ENCODE data around the gene NFAM1.

Gene NFAM1

DNA sequence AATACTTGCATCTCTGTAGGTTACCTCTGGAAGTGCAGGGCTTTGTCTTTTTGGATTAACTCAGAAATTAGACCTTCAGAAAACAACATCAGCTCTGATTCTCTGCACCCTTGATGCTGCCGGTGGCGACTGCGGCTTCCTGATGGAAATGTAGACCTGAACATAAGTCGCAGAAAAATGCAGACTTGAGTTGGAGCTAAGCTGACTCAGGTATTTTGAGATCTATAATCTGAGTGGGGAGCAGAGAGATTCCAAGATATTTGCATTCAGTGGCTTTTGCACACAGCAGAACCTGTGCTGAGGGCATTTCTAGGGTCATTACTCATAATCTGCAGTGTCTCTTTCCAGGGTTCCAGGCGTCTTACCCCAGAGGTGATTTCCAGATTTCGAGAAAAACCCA is 18.7 kb upstream of the NFAM1 start:
- H3K36me3 ChIP-seq (ENCODE audit: insufficient read depth, low read length), result no peaks in the 10 kb centered on the region

DNA sequence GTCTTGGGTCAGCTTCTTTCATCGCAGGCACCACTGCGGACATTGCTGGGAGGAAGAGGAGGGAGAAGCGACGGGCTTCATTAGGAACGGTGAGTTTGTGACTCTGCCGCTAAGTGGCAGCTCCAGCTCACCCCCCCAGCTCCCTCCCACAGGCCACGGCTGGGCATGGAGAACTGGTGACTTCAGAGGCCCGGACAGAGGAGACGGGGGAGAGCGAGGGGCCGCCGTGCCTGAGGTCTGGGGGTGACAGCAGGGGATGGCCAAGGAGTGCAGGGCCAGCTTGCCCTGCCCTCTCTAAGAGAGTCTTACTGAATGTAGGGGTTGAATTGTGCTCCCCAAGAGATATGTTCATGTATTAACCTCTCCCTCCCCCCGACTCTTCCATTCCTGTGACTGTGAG is 13.9 kb upstream of the NFAM1 start:
- Histone ChIP-seq H3K4me1 (ENCODE audit: insufficient read depth, low read length) (peaks cover 12% of the 10 kb centered on the region; the same call in 1 of the 2 replicates), H3K9me3 (ENCODE audit: control insufficient read depth, insufficient read depth, low read length) (no peaks in the 10 kb centered on the region), H3K36me3 (ENCODE audit: insufficient read depth, low read length) (no peaks in the 10 kb centered on the region), H3K9ac (ENCODE audit: low read depth, low read length) (no peak overlapping the region)

More for the DNA sequence above, 18.7 kb upstream of the NFAM1 start:
- Histone ChIP-seq H3K9me3 (ENCODE audit: control insufficient read depth, insufficient read depth, low read length) (no peaks in the 10 kb centered on the region), H3K4me1 (ENCODE audit: insufficient read depth, low read length) (no peaks in the 10 kb centered on the region), H3K9ac (ENCODE audit: low read depth, low read length) (no peak overlapping the region)

DNA sequence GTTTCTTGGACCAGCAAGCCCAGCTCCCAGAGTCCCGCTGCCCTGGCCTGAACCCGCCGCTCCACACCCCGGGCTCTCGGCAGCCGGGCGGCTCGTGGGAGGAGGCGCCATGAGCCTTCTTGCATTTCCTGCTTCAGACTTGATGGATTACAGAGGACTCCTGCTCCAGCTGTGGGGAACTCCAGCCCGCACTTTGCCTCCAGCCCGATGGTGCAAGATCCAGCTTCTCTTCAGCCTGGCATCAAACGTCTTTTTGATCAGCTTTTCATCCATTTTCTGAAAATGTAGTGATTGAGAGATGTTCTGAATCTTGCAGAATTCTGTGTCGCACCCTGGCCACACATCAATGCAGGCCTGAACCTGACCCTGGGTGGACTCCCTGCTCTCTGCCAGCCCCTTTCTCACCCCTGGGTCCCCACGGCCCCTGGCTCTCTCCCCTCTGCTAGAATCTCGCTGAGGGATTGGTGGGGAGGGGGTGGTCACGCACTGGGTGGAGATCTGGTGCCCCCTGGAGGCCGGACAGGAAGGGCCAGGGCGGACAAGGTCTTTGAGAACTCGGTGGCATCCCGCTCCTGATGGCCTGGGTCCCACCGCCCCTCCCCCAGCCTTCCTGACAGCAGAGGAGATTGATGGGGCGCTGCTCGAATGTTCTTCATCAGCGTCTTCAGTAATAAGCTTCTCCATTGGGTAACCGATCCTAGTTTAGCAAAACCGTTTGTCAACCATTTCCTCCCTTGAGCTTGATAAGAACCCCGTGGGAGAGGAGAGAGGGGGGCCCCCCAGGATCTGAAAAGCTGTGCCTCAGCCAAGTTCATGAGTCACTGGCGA is 12.1 kb upstream of the NFAM1 start:
- Histone ChIP-seq H3K36me3 (ENCODE audit: insufficient read depth, low read length) (no peaks in the 10 kb centered on the region), H3K9ac (ENCODE audit: low read depth, low read length) (peak overlapping the region; percentile 49), H3K9me3 (ENCODE audit: control insufficient read depth, insufficient read depth, low read length) (no peaks in the 10 kb centered on the region), H3K4me1 (ENCODE audit: insufficient read depth, low read length) (peaks cover 25% of the 10 kb centered on the region; the same call in 1 of the 2 replicates)

DNA sequence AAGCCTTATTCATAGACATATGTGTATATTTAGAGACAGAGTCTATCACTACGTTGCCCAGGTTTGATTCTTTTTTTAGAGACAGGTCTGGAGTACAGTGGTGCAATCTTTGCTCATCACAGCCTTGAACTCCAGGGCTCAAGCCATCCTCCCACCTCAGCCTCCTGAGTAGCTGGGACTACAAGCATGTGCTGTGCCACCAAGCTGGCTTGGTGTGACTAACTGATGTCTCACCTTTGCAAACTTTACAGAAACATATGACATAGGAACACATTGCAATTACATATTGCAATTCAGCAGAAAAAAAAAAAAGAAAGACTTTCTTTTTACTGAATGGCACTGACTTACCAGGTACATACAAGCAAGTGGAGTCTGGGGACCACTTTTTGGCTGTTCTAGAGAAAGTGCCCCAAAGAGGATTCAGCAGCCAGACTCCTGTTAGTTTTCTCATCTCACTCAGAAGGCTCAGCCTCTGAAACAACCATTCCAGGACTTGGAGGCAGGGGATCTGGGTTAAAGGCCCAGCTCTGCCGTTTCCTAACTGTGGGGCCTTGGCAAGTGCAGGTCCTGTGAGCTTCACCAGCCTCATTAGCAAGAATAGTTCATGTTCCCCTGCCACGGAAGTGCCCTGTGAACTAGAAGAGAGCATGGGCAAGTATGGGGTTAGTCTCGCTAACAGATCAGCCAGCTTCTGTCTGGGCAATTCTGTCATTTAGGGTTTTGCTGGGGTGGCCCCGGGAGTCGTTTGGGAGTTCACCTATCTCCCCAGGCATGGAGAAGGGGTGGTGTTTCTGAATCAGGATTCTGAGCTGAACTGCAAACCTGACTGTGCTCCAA is 11.3 kb upstream of the NFAM1 start:
- peaks cover 27% of the 10 kb centered on the region; the same call in 1 of the 2 replicates for H3K4me1 ChIP-seq (ENCODE audit: insufficient read depth, low read length)
- no peaks in the 10 kb centered on the region for H3K36me3 ChIP-seq (ENCODE audit: insufficient read depth, low read length)
- H3K9me3 ChIP-seq (ENCODE audit: control insufficient read depth, insufficient read depth, low read length), result no peaks in the 10 kb centered on the region
- H3K9ac ChIP-seq (ENCODE audit: low read depth, low read length), result peak overlapping the region; percentile 49

DNA sequence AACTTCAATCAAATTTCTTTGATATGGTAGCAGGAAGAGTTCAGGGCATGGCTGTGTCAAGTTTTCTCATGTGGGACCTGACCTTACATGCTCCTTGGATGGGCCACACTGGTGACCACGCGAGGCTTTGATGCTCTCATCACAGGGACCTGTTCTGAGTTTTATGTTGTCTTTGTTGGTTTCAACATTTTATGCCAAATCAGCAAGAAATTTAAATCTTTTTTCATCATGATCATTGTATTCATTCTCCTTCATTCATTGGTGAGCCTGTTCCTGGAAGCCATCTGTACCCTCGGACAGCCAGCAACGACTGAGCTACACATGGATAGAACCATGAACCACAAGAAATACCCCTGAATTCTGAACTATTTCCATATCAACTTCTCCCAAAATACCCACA is 10.5 kb upstream of the NFAM1 start:
- Histone ChIP-seq H3K4me1 (ENCODE audit: insufficient read depth, low read length) (peaks cover 27% of the 10 kb centered on the region; the same call in 1 of the 2 replicates), H3K9ac (ENCODE audit: low read depth, low read length) (no peak overlapping the region)

DNA sequence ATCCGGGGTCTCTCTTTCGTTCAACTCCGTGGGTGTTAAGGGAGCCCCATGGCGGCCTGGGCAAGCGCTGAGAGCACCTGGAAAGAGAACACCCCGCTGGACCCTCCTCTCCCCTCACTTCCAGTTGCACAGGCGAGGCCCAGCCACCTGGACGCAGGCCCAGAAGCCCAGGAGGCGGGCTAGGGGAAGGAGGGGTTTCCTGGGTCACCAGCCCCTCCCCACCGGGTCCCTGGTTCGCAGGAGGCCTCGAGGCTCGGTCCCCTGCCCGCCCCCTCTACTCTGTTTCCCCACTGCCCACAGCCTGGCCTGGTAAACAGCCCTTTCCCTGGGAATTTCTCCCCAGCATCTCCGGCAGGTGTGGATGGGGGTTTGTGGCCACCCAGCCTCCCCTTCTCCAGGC is 8.5 kb upstream of the NFAM1 start:
- Histone ChIP-seq H3K9ac (ENCODE audit: low read depth, low read length) (no peak overlapping the region), H3K4me1 (ENCODE audit: insufficient read depth, low read length) (peaks cover 27% of the 10 kb centered on the region; the same call in 1 of the 2 replicates), H3K9me3 (ENCODE audit: control insufficient read depth, insufficient read depth, low read length) (no peaks in the 10 kb centered on the region), H3K36me3 (ENCODE audit: insufficient read depth, low read length) (no peaks in the 10 kb centered on the region)

More for the DNA sequence above, 10.5 kb upstream of the NFAM1 start:
- no peaks in the 10 kb centered on the region for H3K9me3 ChIP-seq (ENCODE audit: control insufficient read depth, insufficient read depth, low read length)
- no peaks in the 10 kb centered on the region for H3K36me3 ChIP-seq (ENCODE audit: insufficient read depth, low read length)

DNA sequence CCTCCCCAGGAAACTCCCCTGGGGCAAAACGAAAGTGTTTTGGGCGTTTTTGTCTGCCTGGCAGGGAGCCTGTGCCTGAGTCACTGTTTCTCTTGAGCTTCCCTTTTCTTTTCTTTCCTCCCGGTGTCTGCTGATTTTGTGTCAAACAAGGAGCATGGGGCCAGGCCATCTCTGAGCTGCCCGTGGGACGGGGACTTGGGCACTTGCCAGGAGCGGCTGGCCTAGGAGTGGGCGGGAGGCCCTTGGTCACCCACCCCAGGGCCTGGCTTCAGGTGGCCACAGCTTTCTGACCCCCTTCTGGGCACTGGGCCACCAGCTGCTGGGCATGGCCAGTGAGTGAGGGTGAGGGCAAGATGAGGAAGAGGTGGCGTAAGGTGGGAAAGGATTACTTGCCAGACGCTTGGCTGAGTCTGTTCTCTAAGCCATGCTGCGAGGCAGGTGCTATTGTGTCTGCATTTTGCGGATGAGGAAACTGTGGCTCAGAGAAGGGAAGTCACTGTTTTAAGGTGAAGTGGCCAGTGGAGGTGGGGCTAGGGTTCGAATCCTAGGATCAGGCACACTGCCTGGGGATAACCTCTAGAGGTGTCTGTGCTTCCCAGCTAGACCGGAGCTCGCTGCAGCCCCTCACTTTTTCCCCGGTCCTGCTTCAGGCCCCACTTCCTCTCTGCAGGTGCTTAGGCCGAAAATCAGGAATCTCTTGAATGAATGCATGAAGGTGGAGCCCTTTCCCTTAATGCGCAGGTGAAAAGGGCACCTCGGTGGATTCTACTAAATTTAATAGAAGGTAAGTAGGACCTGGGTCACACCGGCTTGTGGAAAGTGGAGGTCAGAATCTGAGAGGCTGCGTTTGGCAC is 7.8 kb upstream of the NFAM1 start:
- Histone ChIP-seq H3K4me1 (ENCODE audit: insufficient read depth, low read length) (peaks cover 26% of the 10 kb centered on the region; the same call in 1 of the 2 replicates), H3K36me3 (ENCODE audit: insufficient read depth, low read length) (no peaks in the 10 kb centered on the region), H3K9ac (ENCODE audit: low read depth, low read length) (peak overlapping the region; percentile 22; the same call in 1 of the 2 replicates), H3K9me3 (ENCODE audit: control insufficient read depth, insufficient read depth, low read length) (no peaks in the 10 kb centered on the region)

DNA sequence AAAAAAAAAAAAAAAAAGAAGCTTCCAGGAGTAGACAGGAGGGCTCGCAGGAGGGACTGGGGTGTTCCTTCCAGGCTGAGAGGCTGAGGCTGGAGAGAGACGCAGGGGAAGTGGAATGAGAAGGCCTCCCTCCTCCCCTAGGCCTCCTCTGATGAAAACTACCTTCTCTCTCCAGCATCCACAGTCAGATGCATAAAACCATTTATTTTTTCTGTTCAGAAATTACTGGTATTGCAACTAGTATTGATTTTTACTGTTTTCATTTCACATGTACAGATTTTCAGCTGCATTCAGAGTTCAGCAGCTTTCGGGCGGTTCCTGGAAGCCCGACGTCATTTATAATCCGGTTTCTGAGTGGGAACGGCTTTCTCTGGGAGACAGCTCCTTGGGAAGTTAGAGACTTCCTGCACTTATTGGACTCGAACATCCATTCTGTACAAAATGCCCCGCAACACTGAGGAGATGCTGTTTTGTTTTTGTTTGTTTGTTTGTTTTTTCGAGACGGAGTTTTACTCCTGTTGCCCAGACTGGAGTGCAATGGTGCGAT is 6.9 kb upstream of the NFAM1 start:
- Histone ChIP-seq H3K9ac (ENCODE audit: low read depth, low read length) (no peak overlapping the region), H3K4me1 (ENCODE audit: insufficient read depth, low read length) (peaks cover 21% of the 10 kb centered on the region; the same call in 1 of the 2 replicates), H3K9me3 (ENCODE audit: control insufficient read depth, insufficient read depth, low read length) (no peaks in the 10 kb centered on the region), H3K36me3 (ENCODE audit: insufficient read depth, low read length) (no peaks in the 10 kb centered on the region)

DNA sequence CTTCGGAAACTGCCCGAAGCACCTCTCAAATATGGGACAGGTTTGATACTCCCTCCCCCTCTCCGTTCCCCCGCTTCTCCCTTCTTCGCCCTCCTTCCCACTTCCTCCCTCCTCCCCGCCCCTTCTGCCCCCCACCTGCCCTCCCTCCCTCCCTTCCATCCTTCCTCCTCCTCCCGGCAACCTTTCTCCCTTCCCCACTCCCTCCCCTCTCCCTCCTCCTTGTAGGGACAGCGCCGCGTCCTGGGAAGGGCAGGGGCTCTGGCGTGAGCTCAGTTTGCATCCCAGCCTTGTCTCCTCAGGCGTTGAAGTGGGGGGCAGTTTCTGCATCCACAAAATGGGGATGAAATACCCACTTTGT is 6.1 kb upstream of the NFAM1 start:
- Histone ChIP-seq H3K9me3 (ENCODE audit: control insufficient read depth, insufficient read depth, low read length) (no peaks in the 10 kb centered on the region), H3K9ac (ENCODE audit: low read depth, low read length) (peak overlapping the region; percentile 52; the same call in 1 of the 2 replicates), H3K4me1 (ENCODE audit: insufficient read depth, low read length) (peaks cover 15% of the 10 kb centered on the region; the same call in 1 of the 2 replicates), H3K36me3 (ENCODE audit: insufficient read depth, low read length) (no peaks in the 10 kb centered on the region)

DNA sequence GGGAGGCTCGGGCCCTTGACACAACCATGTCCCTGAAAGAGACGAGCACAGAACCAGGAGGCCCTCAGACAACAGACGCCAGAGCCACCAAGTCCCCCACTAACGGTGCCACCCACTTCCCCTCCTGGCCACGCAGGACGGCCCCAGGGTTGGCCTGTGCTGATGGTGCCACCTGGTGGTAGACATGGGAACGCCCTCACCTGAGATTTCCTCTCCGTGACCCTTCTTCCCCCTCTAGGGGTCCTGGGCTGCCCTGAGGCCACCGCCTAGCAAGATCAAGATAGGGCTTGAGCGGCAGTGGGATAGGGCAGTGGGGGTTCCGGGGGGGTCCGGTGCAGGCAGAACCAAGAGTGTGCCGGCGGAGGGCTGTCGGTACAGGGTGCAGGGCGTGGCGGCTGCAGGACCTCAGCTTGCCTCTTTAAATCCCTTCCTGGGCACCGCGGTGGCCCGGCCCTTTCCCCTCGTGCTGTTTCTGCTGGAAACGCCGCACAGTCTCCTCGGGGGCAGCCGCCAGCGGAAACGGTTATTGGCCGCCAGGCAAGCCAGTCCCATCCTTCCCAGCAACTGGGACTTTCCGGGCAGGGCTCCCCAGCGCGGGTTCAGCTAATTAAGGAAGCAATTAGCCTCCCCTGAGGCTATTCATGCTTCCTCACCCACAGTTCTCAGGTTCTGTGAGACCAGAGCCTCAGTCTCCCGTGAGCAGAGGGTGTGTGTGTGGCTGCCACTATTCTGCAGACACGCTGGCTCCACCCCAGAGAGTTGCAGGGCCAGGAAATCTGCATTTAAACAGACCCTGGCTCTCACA is 5.5 kb upstream of the NFAM1 start:
- no peaks in the 10 kb centered on the region for H3K36me3 ChIP-seq (ENCODE audit: insufficient read depth, low read length)
- no peaks in the 10 kb centered on the region for H3K9me3 ChIP-seq (ENCODE audit: control insufficient read depth, insufficient read depth, low read length)
- peaks cover 15% of the 10 kb centered on the region; the same call in 1 of the 2 replicates for H3K4me1 ChIP-seq (ENCODE audit: insufficient read depth, low read length)
- H3K9ac ChIP-seq (ENCODE audit: low read depth, low read length), result peak overlapping the region; percentile 52; the same call in 1 of the 2 replicates

DNA sequence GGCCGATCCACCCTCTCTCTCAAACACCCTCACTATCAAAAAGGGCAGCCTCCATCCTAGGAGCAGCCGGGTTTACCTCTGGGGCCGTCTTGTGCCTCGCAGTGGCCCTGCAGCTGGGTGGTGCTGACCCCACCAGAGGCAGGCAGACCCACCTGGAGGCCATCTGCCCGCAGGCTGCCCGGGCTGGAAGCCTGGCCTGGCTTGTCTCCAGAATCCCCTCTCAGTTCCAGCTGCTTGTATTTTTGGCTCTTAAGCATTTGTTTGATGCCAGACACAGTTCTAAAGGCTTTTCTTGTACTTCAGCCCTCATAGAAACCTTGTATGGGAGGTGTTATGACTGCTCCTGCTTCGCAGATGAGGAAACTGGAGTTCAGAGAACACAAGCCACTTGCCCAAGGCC is 4.2 kb upstream of the NFAM1 start:
- Histone ChIP-seq H3K4me1 (ENCODE audit: insufficient read depth, low read length) (peaks cover 21% of the 10 kb centered on the region), H3K9me3 (ENCODE audit: control insufficient read depth, insufficient read depth, low read length) (no peaks in the 10 kb centered on the region), H3K36me3 (ENCODE audit: insufficient read depth, low read length) (no peaks in the 10 kb centered on the region), H3K9ac (ENCODE audit: low read depth, low read length) (no peak overlapping the region)

DNA sequence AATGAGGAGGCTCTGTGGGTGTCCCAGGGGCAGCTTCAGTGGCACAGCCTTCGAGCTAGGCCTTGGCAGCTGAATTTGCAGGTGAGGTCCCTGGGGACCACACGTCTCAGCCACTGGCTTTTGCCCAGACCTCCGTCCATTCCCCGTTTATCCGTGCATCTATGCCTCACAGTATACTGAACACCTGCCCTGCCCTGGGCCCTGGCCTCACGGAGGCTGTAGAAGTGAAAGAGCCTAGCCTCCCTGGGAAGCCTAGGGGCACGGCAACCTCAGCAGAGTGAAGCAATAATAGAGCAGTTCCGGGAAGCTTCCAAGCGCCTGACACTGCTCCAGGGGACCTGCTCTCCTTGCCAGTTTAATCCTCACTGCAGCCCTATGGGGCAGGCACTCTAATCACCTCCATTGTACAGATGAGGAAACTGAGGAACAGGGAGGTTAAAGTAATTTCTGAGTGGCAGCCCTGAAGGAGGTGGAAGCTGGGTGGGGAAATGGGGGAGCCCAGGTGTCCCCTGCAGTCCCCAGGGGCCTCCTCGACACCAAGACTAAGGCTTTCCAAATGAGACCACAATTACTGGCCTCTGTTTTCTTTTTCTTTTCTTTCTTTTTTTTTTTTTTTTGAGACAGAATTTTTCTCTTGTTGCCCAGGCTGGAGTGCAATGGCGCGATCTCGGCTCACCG is 2.7 kb upstream of the NFAM1 start:
- H3K9ac ChIP-seq (ENCODE audit: low read depth, low read length), result no peak overlapping the region
- H3K9me3 ChIP-seq (ENCODE audit: control insufficient read depth, insufficient read depth, low read length), result no peaks in the 10 kb centered on the region
- H3K4me1 ChIP-seq (ENCODE audit: insufficient read depth, low read length), result peaks cover 23% of the 10 kb centered on the region
- H3K36me3 ChIP-seq (ENCODE audit: insufficient read depth, low read length), result no peaks in the 10 kb centered on the region
